ENCODE results near the gene TMEM219.

DNA sequence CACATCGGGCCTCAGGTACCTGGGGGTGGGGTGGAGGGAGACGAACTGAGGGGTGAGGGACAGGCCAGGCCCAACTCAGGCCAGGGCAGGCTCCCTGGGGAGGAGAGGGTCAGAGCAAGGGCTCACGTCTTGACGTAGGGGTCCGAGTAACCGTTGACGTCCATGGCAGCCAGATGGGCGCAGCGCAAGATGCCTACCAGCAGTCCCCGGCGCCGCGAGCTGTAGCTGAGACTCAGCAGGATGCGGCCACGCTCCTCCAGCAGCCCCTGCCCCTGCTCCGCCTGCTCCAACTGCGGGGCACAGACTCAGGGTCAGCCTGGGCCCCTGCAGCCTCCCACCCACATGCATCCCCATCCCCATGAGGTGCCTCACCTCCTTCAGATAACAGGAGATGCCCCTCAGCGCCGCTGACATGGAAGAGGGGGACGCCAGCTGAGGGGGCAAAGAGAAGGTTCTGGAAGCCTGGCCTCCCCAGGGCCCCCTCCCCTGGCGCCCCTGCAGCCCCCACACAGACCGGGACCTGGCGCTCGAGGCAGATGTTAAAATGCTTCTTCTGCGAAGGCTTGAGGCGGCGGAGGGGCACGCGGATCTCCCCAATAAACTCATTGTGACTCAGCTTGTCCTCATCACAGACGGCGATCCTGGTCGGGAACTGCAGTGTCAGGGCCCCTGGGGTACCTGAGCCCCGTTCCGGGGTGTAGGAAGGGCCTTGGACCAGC lies 44.9 kb downstream of the TMEM219 start:
- TF ChIP-seq POLR2A (IDR thresholded peaks at IDR 0.05; ENCODE audit: low read depth, low read length) (no peak), POLR2AphosphoS5 (IDR thresholded peaks at IDR 0.05; ENCODE audit: low read depth, low read length) (no peak)
